HL-60 (cell line): Measurements from ENCODE around the gene SMG7.

ENCODE experiments used
- DNase-seq, 2 experiments: peaks; one replicate each; pipeline ENCODE4 v3.0.0-alpha.2; 2010 to 2020; ENCODE audit warnings: low read depth in 1 of 2, low spot score in 1 of 2
- H3K27ac ChIP-seq: fragments of 250-450 bp; sonication (Bioruptor Pico); replicated peaks from 2 replicates; pipeline ENCODE4 v1.5.1; 2020; ENCODE audit warnings: mild to moderate bottlenecking, moderate library complexity
- H3K27me3 ChIP-seq: fragments of 250-450 bp; sonication (Bioruptor Pico); 2 replicates; pipeline ENCODE4 v1.5.1; 2021; ENCODE audit warnings: mild to moderate bottlenecking, moderate library complexity; ENCODE audit not compliant: insufficient read depth, poor library complexity, severe bottlenecking
- H3K4me3 ChIP-seq: replicated peaks from 2 replicates; pipeline ENCODE4 v1.5.1; 2011; ENCODE audit warnings: mild to moderate bottlenecking, control low read depth, low read length; ENCODE audit not compliant: insufficient read depth
- GABPA ChIP-seq: IDR thresholded peaks from 2 replicates; pipeline ENCODE4 v1.6.1; 2012; ENCODE audit warnings: low read depth
- POLR2AphosphoS5 ChIP-seq: IDR thresholded peaks from 2 replicates; pipeline ENCODE4 v1.6.1; 2012; ENCODE audit warnings: low read depth
- SPI1 ChIP-seq: IDR thresholded peaks from 2 replicates; pipeline ENCODE4 v1.6.1; 2012; ENCODE audit warnings: low read depth, mild to moderate bottlenecking, borderline replicate concordance
- TF ChIP-seq, protein P1 (sequence below): IDR thresholded peaks from one replicate; pipeline ENCODE4 v1.5.1; 2011; ENCODE audit warnings: low read length, control low read depth, inconsistent platforms; ENCODE audit not compliant: insufficient read depth
- TF ChIP-seq, protein P2 (sequence below): IDR thresholded peaks from 2 replicates; pipeline ENCODE4 v1.6.1; 2012; ENCODE audit warnings: low read depth; ENCODE audit not compliant: insufficient replicate concordance

Gene SMG7

DNA sequence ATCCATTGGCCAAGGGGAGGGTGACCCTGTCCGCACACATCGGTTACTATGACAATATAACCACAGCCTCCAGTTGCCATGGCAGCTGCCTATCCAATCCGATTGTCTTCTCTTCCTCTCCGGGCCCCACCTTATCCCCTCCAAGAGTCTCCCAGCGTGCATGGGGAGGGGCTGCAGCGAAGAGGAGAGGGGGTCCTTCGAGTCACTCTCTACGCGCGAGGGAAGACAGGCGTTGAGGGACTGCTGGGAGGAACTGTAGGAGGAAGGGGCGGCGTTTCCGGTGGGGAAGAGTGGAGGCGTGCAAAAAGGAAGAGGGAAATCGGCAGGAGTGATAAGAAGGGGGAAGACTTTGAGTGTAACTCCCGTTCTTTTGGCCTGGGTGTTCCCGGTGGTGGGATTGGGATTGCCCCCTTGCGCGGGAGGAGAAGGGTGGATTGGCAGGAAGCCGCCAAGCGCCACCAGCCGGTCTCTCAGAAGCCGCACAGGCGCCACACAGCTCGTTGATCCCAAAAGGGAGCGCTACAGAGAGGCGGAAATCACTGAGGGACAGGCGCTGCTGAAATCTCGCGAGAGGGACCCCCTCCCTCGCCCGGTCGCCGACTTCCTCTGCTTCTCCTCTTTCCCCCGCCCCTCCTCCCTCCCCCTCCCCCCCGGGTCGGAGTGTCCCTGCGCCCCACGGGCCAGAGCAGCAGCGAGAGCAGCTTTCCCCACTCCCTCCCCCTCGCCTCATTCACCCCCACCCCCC is 384 bp upstream of the SMG7 start:
- Histone ChIP-seq H3K27ac (peak overlapping the region; percentile 100), H3K4me3 (peak overlapping the region; percentile 93), H3K27me3 (no peaks in the 10 kb centered on the region)
- TF ChIP-seq SPI1 = peak; percentile 77
- TF ChIP-seq, protein P1, sequence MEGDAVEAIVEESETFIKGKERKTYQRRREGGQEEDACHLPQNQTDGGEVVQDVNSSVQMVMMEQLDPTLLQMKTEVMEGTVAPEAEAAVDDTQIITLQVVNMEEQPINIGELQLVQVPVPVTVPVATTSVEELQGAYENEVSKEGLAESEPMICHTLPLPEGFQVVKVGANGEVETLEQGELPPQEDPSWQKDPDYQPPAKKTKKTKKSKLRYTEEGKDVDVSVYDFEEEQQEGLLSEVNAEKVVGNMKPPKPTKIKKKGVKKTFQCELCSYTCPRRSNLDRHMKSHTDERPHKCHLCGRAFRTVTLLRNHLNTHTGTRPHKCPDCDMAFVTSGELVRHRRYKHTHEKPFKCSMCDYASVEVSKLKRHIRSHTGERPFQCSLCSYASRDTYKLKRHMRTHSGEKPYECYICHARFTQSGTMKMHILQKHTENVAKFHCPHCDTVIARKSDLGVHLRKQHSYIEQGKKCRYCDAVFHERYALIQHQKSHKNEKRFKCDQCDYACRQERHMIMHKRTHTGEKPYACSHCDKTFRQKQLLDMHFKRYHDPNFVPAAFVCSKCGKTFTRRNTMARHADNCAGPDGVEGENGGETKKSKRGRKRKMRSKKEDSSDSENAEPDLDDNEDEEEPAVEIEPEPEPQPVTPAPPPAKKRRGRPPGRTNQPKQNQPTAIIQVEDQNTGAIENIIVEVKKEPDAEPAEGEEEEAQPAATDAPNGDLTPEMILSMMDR = no peak
- TF ChIP-seq GABPA = peak; percentile 99
- TF ChIP-seq, protein P2, sequence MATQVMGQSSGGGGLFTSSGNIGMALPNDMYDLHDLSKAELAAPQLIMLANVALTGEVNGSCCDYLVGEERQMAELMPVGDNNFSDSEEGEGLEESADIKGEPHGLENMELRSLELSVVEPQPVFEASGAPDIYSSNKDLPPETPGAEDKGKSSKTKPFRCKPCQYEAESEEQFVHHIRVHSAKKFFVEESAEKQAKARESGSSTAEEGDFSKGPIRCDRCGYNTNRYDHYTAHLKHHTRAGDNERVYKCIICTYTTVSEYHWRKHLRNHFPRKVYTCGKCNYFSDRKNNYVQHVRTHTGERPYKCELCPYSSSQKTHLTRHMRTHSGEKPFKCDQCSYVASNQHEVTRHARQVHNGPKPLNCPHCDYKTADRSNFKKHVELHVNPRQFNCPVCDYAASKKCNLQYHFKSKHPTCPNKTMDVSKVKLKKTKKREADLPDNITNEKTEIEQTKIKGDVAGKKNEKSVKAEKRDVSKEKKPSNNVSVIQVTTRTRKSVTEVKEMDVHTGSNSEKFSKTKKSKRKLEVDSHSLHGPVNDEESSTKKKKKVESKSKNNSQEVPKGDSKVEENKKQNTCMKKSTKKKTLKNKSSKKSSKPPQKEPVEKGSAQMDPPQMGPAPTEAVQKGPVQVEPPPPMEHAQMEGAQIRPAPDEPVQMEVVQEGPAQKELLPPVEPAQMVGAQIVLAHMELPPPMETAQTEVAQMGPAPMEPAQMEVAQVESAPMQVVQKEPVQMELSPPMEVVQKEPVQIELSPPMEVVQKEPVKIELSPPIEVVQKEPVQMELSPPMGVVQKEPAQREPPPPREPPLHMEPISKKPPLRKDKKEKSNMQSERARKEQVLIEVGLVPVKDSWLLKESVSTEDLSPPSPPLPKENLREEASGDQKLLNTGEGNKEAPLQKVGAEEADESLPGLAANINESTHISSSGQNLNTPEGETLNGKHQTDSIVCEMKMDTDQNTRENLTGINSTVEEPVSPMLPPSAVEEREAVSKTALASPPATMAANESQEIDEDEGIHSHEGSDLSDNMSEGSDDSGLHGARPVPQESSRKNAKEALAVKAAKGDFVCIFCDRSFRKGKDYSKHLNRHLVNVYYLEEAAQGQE = peak; percentile 26
- DNase-seq = peak; percentile 94 to 97

DNA sequence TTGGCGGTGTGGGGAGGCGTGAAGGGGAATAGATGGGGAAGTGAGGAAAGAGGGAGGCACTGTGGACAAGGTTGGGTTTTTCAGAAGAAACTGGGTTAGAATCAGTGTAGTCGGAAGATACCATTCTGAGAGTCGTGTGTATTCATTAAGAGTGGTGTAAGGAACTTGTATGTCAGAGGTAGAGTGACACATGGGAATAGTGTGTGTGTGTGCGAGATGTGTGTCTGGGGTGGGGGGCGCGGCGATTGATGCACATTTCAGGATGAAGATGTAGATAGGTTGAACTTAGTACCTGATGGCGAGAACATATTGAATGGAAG is 878 bp downstream of the SMG7 start:
- H3K4me3 ChIP-seq = peak overlapping the region; percentile 93
- no peaks in the 10 kb centered on the region for H3K27me3 ChIP-seq
- 0 out of 2 replicates have a peak, but pooled peaks have one; percentile 67 for TF ChIP-seq SPI1
- TF ChIP-seq, protein P2 = no peak
- H3K27ac ChIP-seq = peak overlapping the region; percentile 100
- no peak for DNase-seq

DNA sequence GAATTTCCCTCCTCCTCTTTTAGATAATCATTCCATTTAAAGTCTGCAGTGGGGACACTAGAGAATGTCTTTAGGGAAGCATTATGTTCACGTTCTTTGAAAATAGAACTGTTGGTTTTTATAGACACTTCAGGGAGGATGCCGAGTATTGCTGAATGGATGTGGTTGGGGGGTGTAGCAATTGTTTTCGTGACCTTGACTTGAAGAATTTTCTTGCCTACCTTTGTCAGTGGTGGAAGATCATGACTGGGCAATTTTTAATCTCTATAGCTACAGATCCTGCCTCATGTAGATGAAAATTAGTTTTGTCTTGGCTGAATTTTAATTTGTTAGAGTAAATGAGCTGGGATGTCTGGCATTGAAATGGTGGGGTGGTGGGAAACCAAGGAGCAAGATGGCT is 3.8 kb downstream of the SMG7 start:
- Histone ChIP-seq H3K27me3 (no peaks in the 10 kb centered on the region), H3K4me3 (no peak overlapping the region), H3K27ac (no peak overlapping the region)
- peak in 1 of 2 experiments; percentile 29 for DNase-seq
- TF ChIP-seq SPI1 = no peak
- TF ChIP-seq GABPA = no peak
- TF ChIP-seq, protein P1 = no peak
- TF ChIP-seq, protein P2 = no peak
- TF ChIP-seq POLR2AphosphoS5 = no peak
